Measurements from ENCODE around the gene KLHL30.

Gene KLHL30

DNA sequence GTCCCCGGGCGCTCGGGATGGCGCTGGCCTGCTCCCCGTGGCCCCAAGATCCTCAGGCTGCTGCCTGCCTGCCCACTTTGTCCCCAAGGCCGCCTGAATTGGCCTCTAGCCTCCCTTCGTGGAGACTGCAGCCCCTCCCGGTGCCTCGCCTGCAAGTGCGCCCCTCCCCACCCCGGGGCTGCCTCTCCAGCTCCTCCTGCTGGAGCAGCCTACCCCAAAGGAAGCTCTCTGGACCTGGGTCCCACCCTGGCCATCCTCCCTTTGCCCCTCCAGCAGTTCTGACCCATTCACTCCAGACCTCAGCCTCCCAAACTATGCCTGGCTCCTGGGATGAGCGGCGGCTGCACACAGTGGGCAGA is 32.1 kb upstream of the KLHL30 start:
- H3K4me3 ChIP-seq (ENCODE audit: low read depth, low read length) = no peak overlapping the region
- no peaks in the 10 kb centered on the region for H3K27me3 ChIP-seq
- H3K36me3 ChIP-seq = no peaks in the 10 kb centered on the region
- TF ChIP-seq, protein P1, sequence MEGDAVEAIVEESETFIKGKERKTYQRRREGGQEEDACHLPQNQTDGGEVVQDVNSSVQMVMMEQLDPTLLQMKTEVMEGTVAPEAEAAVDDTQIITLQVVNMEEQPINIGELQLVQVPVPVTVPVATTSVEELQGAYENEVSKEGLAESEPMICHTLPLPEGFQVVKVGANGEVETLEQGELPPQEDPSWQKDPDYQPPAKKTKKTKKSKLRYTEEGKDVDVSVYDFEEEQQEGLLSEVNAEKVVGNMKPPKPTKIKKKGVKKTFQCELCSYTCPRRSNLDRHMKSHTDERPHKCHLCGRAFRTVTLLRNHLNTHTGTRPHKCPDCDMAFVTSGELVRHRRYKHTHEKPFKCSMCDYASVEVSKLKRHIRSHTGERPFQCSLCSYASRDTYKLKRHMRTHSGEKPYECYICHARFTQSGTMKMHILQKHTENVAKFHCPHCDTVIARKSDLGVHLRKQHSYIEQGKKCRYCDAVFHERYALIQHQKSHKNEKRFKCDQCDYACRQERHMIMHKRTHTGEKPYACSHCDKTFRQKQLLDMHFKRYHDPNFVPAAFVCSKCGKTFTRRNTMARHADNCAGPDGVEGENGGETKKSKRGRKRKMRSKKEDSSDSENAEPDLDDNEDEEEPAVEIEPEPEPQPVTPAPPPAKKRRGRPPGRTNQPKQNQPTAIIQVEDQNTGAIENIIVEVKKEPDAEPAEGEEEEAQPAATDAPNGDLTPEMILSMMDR (IDR thresholded peaks at IDR 0.05; ENCODE audit: low read depth, low read length) = peak; percentile 25; the same call in 1 of the 2 replicates
- DNase-seq = no peak
- no peaks in the 10 kb centered on the region; the same call in 1 of the 2 replicates for H3K9me3 ChIP-seq
- H3K4me1 ChIP-seq = peaks cover 7% of the 10 kb centered on the region

DNA sequence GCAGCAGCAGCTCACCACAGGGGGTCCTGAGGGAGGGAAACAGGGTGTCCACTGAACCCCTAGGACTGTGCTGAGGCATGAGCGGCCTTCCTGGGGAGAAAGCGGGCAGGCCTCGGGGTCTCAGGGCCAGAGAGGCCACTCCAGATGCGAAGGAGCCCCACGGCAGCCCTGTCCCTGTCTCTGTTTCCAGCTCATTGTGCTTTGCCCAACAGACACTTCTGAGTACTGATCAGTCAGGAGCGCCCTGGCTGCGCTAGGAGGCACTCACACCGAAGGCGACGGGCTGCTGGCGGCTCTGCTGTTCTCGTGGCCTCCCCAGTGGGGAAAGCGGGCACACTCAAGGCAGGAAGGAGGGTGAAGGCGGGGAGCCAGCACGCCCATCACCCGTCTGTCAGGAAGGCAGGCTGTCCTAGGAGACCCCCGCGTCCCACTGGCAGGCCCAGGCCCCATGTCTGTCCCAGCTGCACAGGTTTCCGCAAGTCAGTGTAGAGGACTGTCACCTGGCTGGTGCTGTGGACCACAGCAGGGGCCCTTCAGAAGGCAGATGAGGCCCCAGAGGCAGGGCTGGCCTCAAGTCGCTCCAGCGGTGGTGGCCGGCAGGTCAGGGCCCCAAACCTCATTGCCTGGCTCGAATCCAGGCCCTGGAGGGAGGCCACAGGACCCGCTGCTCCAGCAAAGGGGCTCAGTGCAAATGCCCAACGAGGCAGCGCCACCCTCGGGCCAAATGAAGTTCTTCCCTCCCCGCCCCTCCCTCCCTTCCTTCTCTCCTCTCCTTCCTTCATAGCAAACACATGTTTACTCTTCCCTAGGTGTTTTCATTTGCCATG is 31.6 kb upstream of the KLHL30 start:
- H3K4me1 ChIP-seq = peaks cover 7% of the 10 kb centered on the region
- TF ChIP-seq, protein P1 (IDR thresholded peaks at IDR 0.05; ENCODE audit: low read depth, low read length) = peak; percentile 35; the same call in 1 of the 2 replicates
- no peak overlapping the region for H3K4me3 ChIP-seq (ENCODE audit: low read depth, low read length)
- no peaks in the 10 kb centered on the region; the same call in 1 of the 2 replicates for H3K9me3 ChIP-seq
- no peaks in the 10 kb centered on the region for H3K36me3 ChIP-seq
- H3K27me3 ChIP-seq = no peaks in the 10 kb centered on the region
- peak; percentile 60 for DNase-seq

DNA sequence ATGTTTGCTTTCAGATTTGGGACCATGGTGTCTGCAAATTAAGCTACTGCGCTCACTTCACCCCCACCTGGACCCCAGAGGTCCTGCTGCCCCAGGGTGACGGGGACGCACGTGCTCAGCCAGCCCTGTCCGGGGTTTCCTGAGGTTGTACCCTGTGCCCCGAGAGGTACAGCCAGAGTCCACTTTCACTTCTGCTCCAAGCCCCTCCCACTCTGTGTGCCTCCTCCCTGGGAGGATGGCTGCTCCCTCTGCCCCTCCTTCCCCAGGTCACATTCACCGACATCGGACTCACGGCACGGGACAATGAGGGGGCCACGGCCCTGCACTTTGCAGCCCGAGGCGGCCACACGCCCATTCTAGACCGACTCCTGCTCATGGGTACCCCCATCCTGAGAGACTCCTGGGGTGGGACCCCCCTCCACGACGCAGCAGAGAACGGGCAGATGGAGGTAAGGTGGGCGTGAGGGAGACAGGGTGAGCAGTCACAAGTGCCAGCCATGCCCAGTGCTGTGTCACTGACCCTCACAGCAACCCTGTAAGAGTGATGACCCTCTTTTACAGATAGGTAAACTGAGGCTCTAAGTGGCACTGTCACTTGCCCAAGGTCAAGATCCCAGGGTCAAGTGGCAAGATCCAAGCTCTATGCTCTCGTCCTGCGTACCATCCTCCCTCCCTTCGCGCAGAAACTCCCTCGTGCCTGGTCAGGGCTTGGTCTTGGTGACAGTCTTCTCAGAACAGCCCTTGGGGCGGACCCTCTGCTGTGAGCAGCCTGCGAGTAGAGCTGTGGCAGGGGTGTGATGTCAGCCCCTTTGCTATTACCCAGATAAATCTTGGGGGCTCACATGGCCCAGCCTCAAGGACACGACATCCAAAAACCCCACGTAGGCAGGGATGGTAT is 30.7 kb upstream of the KLHL30 start:
- Histone ChIP-seq H3K9me3 (no peaks in the 10 kb centered on the region; the same call in 1 of the 2 replicates), H3K4me1 (peaks cover 7% of the 10 kb centered on the region), H3K4me3 (ENCODE audit: low read depth, low read length) (no peak overlapping the region), H3K27me3 (no peaks in the 10 kb centered on the region), H3K36me3 (no peaks in the 10 kb centered on the region)
- no peak for DNase-seq
- TF ChIP-seq, protein P1 (IDR thresholded peaks at IDR 0.05; ENCODE audit: low read depth, low read length) = no peak

DNA sequence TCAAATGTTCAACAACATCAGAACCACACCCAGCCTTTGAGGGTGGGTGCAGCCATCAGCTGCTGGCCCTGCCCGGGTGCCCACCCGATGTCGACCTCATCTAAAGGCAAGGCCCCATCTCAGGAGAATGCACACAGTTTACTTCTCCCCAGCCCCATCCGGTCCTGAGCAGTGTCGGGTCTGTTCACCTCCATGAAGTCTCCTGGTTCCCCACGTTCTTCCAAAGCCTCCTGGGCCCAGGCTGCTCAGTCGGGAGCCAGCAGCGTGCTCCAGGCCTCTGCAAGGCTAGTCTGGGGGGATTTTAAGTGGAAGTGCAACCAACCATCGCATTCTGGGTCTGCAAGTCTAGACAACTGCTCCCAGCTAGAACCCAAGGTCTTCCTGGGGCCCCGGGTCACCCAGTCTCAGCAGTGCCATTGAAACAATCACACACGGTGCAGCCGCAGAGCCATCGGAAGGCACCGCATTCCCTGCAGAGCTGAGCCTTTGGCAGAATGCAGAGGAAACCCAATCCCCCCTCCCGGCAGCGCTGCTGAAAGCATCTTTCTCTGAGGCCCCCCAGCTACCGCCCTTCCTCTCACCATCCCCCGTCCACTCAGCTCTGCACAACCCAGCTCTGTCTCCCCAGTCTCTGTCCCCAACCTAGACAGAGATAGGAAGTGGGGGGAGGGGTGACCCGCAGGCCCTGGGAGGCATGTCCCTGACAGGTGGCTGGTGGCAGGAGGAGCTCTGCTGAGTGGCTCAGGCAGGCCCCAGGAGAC is 29.9 kb upstream of the KLHL30 start:
- DNase-seq = peak; percentile 71
- Histone ChIP-seq H3K36me3 (no peaks in the 10 kb centered on the region), H3K4me3 (ENCODE audit: low read depth, low read length) (no peak overlapping the region), H3K4me1 (peaks cover 7% of the 10 kb centered on the region), H3K27me3 (no peaks in the 10 kb centered on the region), H3K9me3 (no peaks in the 10 kb centered on the region; the same call in 1 of the 2 replicates)
- TF ChIP-seq, protein P1 (IDR thresholded peaks at IDR 0.05; ENCODE audit: low read depth, low read length) = no peak

DNA sequence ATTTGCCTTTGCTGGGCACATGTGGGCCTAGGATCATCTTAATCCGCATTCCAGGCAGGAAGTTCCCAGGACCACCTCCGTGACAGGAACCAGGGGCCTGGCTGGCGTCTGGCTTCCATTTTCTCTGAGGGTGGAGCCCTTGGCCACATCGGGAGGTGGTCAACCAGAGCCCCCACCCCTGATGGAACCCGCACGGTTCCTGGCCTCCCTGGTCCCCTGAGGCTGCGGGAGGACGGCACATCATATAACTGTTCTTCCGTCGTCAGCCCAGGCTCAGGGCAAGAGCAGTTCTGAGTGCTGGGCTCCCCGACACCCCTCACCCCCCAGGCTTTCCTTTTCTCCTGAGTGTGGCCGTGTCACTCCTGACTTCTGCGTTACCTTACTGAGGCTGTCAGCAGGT is 24.9 kb upstream of the KLHL30 start:
- no peaks in the 10 kb centered on the region for H3K27me3 ChIP-seq
- DNase-seq = no peak
- H3K4me3 ChIP-seq (ENCODE audit: low read depth, low read length) = no peak overlapping the region
- no peaks in the 10 kb centered on the region for H3K36me3 ChIP-seq
- TF ChIP-seq, protein P1 (IDR thresholded peaks at IDR 0.05; ENCODE audit: low read depth, low read length) = no peak
- no peaks in the 10 kb centered on the region; the same call in 1 of the 2 replicates for H3K9me3 ChIP-seq
- H3K4me1 ChIP-seq = peaks cover 3% of the 10 kb centered on the region

Measured in BE2C (cell line).